Activated naive CD4-positive, alpha-beta T cell (primary cell): Measurements from ENCODE around the gene GTPBP6.
"Not testable (repeated sequence)": the region's sequence is repeated elsewhere in the genome, so short reads cannot be mapped to it uniquely, and the experiment has no call there.

ENCODE experiments used
- DNase-seq, 4 experiments: peaks; one replicate each; lab custom pipeline; 2025; lab: John Stamatoyannopoulos, UW

Gene GTPBP6

DNA sequence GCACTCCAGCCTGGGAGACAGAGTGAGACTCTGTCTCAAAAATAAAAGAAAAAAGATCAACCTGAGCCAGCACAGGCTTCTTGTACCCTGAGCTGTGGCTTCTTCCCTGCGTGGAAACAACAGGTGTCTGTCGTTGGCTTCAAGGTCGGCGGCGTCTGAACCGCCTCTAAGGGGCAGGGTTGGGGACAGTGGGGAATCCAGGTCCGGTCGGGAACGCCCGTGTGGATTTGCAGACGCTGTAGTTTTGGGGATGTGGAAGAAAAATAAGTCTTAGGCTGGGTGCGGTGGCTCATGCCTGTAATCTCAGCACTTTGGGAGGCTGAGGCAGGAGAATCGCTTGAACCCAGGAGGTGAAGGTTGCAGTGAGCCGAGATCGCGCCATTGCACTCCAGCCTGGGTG lies 54.6 kb downstream of the GTPBP6 start:
- not testable (repeated sequence) for DNase-seq

DNA sequence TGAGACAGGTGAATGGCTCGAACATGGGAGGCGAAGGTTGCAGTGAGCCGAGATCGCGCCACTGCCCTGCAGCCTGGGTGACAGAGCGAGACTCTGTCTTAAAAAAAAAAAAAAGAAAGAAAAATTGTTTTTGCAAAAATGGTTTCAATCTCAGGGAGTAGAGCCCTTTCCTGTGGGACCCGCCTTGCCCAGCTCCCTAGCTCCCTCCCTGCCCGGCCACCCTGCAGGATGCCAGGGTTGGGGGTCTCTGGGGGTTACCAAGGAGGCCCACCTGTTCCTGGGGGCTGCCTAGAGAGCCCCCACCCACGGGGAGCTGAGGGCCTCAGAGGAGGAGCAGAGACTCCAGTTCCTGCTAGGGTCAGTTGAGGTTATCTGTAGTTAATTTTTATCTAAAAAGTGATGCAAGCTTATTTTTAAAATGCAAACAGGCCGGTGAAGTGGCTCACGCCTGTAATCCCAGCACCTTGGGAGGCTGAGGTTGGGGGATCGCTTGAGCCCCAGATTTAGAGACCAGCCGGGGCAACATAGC lies 56.2 kb downstream of the GTPBP6 start:
- no peak for DNase-seq

DNA sequence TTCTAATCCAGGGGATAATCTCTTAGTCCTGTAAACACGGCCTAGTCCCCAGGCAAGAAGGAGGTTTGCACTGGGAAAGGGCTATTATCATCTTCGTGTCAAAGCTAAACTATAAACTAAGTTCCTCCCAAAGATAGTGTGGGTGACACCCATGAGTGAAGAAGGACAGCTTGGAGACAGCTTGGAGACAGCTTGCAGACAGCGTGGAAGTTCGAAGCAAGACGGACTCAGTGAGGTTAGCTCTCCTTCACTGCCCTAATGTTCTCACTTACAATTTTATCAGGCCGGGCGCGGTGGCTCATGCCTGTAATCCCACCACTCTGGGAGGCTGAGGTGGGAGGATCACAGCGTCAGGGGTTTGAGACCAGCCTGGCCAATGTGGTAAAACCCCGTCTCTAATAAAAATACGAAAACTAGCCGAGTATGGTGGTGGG lies 56.7 kb downstream of the GTPBP6 start:
- DNase-seq = no peak

DNA sequence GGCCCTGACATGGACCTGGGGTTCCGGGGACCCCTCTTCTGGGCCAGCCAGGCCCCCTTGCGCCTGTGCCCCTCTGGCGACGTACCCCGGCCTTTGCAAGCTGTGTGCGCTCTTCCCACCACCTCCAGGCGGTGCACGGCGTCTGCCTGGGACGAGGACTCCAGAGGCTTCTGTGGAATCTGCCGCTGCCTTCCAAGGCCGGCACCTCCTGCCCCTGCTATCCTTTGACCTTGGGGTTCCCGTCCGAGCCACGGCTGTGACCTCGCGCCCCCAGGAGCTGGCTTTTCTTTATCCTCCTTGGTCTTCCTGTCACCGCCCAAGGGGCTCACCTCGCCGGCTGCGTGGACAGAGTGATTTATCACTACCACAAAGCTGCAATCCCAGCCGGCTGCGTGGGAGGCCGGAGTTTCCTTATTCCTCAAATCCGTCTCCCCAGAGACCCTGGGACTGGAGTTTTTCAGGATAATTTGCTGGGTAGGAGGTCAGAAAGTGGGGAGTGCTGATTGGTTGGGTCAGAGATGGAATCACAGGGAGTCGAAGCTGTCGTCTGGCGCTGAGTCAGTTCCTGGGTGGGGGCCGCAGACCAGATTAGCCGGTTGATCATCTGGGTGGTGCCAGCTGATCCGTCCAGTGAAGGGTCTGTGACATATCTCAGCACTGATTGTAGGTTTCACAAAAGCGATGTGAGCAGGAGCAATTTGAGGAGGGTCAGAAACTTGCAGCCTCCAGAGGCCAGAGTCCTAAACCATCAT lies 57.3 kb downstream of the GTPBP6 start:
- DNase-seq = no peak

DNA sequence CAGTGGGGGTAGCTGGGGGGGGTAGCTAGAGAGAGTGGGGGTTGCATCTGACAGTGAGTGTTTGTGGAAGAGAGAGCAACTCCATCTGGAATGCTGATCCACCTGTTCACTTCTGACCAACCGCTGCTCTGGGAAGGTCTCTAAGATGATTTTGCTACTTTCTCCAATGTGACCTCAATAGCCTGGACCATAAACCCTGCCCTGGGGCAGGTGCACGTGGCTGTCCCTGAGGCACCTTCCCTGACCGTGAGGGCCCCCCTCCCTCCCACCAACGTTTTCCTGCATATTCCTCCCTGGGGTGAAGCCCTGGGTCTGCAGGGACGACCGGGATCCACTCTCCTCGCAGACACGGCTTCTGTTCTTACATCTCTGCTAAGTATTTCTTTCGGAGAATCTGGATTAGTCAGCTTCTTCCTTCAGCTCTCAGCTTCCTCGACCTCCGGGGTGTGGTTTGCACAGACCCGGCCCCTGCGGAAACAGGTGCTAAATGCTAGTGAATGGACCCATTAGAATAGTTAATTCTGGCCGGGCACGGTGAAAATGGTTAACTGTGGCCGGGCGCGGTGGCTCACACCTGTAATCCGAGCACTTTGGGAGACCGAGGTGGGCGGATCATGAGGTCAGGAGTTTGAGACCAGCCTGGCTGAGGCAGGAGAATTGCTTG lies 58.8 kb downstream of the GTPBP6 start:
- DNase-seq = no peak

DNA sequence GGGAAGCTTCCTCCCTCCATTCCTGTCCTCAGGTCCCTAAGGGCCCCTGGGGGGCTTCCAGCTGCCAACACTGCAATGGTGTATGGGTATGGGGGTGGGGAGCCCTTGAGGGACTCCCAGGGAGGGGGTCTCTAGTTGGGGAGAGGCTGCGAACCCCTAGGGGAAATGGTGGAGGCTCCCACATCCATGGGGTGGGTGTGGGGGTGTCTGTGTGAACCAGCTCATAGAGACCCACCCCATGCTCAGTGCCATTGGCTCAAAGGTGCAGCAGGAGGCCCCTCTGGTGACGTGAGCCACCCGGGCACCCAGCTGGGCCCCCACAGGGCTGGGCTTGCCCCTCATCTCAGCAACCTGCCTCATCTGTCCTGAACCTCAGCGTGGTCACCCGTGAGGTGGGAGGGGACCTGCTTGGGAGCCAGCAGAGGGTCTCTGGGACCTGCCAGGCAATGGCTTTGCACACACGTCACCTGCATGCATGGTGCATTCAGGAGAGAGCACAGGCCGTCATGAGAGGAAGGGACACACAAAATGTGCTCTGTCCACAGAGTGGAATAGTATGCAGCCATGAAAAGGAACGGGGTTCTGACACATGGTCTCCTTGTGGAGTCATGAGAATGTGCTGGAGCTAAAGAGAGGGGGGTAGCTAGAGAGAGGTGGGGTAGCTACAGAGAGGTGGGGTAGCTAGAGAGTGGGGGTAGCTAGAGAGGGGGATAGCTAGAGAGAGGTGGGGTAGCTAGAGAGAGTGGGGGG lies 60.1 kb downstream of the GTPBP6 start:
- no peak for DNase-seq

DNA sequence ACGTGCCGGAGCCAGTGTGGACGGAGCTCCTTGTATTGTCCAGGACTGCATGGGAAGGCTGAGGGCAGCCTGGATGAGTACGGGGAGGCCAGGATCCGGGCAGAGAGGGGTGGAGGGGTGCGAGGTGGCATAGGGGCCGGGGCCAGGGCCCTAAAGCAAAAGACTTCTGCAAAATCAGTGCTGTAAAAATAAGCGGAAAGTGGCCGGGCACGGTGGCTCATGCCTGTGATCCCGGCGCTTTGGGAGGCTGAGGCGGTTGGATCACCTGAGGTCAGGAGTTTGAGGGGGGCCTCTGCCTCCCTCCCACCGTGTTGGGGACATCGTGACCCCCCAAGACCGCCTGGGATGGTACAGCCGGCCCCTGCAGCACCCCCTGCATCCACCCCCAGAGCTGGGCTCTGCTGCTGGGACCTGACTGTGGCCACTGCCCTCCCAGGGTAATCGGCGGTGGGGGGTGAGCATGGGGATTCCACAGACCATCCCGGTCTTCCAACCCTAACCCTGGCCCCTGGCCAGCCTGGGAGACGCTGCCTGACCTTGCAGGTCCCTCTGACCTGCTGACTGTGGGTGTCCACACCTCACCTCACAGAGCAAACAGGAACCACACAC lies 60.8 kb downstream of the GTPBP6 start:
- no peak for DNase-seq

DNA sequence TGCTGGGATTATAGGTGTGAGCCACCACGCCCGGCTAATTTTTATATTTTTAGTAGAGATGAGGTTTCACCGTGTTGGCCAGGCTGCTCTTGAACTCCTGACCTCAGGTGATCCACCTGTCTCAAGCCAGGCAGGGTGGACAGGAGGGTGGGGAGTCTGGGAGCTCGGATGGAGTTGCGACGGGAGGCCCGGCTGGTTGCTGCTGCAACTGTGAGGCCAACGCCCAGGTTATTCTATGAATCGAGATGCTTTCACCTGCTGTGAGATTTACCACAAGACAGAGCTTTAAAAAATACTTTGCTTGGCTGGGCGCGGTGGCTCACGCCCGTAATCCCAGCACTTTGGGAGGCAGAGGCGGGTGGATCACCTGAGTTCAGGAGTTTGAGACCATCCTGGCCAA lies 61.5 kb downstream of the GTPBP6 start:
- not testable (repeated sequence) for DNase-seq

DNA sequence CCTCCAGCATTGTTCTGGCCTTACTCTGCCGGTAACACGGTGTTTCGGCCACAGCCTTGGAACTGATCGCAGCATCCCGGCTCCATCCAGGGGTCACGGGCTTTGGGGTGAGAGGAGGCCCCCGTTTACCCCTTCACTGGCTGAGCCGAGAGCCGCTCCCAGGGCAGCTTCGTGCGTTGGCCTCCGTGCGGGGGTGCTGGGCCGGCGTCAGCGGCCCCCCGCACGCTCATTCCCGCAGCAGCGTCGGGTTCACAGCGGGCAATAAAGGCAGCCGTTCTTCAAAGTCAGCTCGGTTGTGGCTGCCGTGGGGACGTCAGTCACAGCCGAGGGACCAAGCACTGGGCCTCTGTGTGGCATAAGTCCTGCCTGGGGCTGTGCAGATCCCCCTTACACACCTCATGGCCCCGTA lies 62.7 kb downstream of the GTPBP6 start:
- no peak for DNase-seq
